ENCODE data around the gene EGFL7. TPM values are rescaled to one million over a fixed set of nuclear protein-coding genes. Genes with fewer than 3 reads are reported as not detected.

The EGFL7 gene
- total RNA-seq, 1 donor from 2014 or later, result 56.2 TPM

- Histone ChIP-seq H3K27me3 (ENCODE audit: control insufficient read depth, insufficient read depth, low read length) (peaks cover 4% of the 10 kb centered on the region), H3K36me3 (ENCODE audit: control insufficient read depth, insufficient read depth, low read length) (no peaks in the 10 kb centered on the region), H3K4me3 (ENCODE audit: low read depth, low read length) (no peak overlapping the region)
- DNase-seq (ENCODE audit: low read depth), result no peak
- no peak for TF ChIP-seq CTCF (IDR thresholded peaks at IDR 0.05; ENCODE audit: insufficient read depth, low read length, poor library complexity, severe bottlenecking)
Measured at GRCh38 chr9:136693135-136693489, 30.4 kb downstream of the EGFL7 start.

- Histone ChIP-seq H3K27me3 (ENCODE audit: control insufficient read depth, insufficient read depth, low read length) (peaks cover 4% of the 10 kb centered on the region), H3K4me3 (ENCODE audit: low read depth, low read length) (no peak overlapping the region), H3K36me3 (ENCODE audit: control insufficient read depth, insufficient read depth, low read length) (no peaks in the 10 kb centered on the region)
- TF ChIP-seq CTCF (IDR thresholded peaks at IDR 0.05; ENCODE audit: insufficient read depth, low read length, poor library complexity, severe bottlenecking), result no peak
- peak; percentile 47 for DNase-seq (ENCODE audit: low read depth)
Measured at GRCh38 chr9:136693490-136694162, 30.9 kb downstream of the EGFL7 start.

- TF ChIP-seq CTCF (IDR thresholded peaks at IDR 0.05; ENCODE audit: insufficient read depth, low read length, poor library complexity, severe bottlenecking), result peak; percentile 98
- no peaks in the 10 kb centered on the region for H3K36me3 ChIP-seq (ENCODE audit: control insufficient read depth, insufficient read depth, low read length)
- H3K27me3 ChIP-seq (ENCODE audit: control insufficient read depth, insufficient read depth, low read length), result peaks cover 4% of the 10 kb centered on the region
- DNase-seq (ENCODE audit: low read depth), result no peak
- H3K4me3 ChIP-seq (ENCODE audit: low read depth, low read length), result no peak overlapping the region
Measured at GRCh38 chr9:136694163-136694871, 31.6 kb downstream of the EGFL7 start.

GRCh38 chr9:136694872-136695247, 32.1 kb downstream of the EGFL7 start:
- H3K36me3 ChIP-seq (ENCODE audit: control insufficient read depth, insufficient read depth, low read length), result no peaks in the 10 kb centered on the region
- no peak for DNase-seq (ENCODE audit: low read depth)
- no peak overlapping the region for H3K4me3 ChIP-seq (ENCODE audit: low read depth, low read length)
- H3K27me3 ChIP-seq (ENCODE audit: control insufficient read depth, insufficient read depth, low read length), result peaks cover 4% of the 10 kb centered on the region
- TF ChIP-seq CTCF (IDR thresholded peaks at IDR 0.05; ENCODE audit: insufficient read depth, low read length, poor library complexity, severe bottlenecking), result no peak

GRCh38 chr9:136695435-136695895, 32.7 kb downstream of the EGFL7 start:
- no peaks in the 10 kb centered on the region for H3K36me3 ChIP-seq (ENCODE audit: control insufficient read depth, insufficient read depth, low read length)
- peaks cover 4% of the 10 kb centered on the region for H3K27me3 ChIP-seq (ENCODE audit: control insufficient read depth, insufficient read depth, low read length)
- no peak overlapping the region for H3K4me3 ChIP-seq (ENCODE audit: low read depth, low read length)
- TF ChIP-seq CTCF (IDR thresholded peaks at IDR 0.05; ENCODE audit: insufficient read depth, low read length, poor library complexity, severe bottlenecking), result no peak
- DNase-seq (ENCODE audit: low read depth), result peak; percentile 26

Measured in kidney epithelial cell (primary cell).